Ishikawa (cell line): Measurements from ENCODE around the gene UNC79.

Source experiments
- CEBPB ChIP-seq: IDR thresholded peaks from 2 replicates; pipeline ENCODE4 v1.6.1; 2012
- CREB1 ChIP-seq: IDR thresholded peaks from 2 replicates; pipeline ENCODE4 v1.6.1; 2012; ENCODE audit warnings: low read depth
- EGR1 ChIP-seq: IDR thresholded peaks from 2 replicates; pipeline ENCODE4 v1.6.1; 2012
- EP300 ChIP-seq: IDR thresholded peaks from 2 replicates; pipeline ENCODE4 v1.6.1; 2012; ENCODE audit warnings: borderline replicate concordance
- FOXM1 ChIP-seq: IDR thresholded peaks from 2 replicates; pipeline ENCODE4 v1.6.1; 2012; ENCODE audit warnings: low read depth, borderline replicate concordance
- NFIC ChIP-seq: IDR thresholded peaks from 2 replicates; pipeline ENCODE4 v1.6.1; 2012
- RAD21 ChIP-seq: IDR thresholded peaks from 2 replicates; pipeline ENCODE4 v1.6.1; 2012; ENCODE audit warnings: low read depth
- TAF1 ChIP-seq: IDR thresholded peaks from 2 replicates; pipeline ENCODE4 v1.6.1; 2012; ENCODE audit warnings: low read depth, mild to moderate bottlenecking
- TCF12 ChIP-seq: IDR thresholded peaks from 2 replicates; pipeline ENCODE4 v1.6.1; 2012; ENCODE audit warnings: low read depth
- TEAD4 ChIP-seq: IDR thresholded peaks from 2 replicates; pipeline ENCODE4 v1.6.1; 2012
- YY1 ChIP-seq: IDR thresholded peaks from 2 replicates; pipeline ENCODE4 v1.6.1; 2012; ENCODE audit warnings: low read depth
- ZBTB7A ChIP-seq: IDR thresholded peaks from 2 replicates; pipeline ENCODE4 v1.6.1; 2012; ENCODE audit warnings: low read depth
- TF ChIP-seq, protein P1 (sequence below): IDR thresholded peaks from 2 replicates; pipeline ENCODE4 v1.6.1; 2012
- TF ChIP-seq, protein P2 (sequence below): IDR thresholded peaks from 2 replicates; pipeline ENCODE4 v1.6.1; 2012
- TF ChIP-seq, protein P3 (sequence below): IDR thresholded peaks from 2 replicates; pipeline ENCODE4 v1.6.1; 2012; ENCODE audit warnings: low read depth, mild to moderate bottlenecking

The UNC79 gene

DNA sequence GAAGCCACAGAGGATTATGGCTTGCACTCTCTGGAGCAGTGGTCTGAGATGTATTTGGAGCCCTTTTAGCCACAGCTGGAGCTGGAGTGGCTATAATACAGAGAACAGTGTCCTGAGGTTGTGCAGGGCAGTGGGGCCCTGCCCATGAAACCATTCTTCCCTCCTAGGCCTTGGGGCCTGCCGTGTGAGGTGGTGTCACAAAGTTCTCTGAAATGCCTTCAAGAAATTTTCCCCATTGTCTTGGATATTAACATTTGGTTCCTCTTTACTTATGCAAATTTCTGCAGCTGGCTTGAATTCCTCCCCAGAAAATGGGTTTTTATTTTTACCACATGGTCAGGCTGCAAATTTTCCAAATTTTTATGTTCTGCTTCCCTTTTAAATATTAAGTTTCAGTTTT, 79.3 kb downstream of the UNC79 start:
- TF ChIP-seq TCF12 (no peak), CEBPB (no peak), YY1 (no peak), EGR1 (no peak), TAF1 (no peak), ZBTB7A (no peak), NFIC (no peak), RAD21 (no peak)
- TF ChIP-seq, protein P1, sequence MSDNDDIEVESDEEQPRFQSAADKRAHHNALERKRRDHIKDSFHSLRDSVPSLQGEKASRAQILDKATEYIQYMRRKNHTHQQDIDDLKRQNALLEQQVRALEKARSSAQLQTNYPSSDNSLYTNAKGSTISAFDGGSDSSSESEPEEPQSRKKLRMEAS, result no peak

DNA sequence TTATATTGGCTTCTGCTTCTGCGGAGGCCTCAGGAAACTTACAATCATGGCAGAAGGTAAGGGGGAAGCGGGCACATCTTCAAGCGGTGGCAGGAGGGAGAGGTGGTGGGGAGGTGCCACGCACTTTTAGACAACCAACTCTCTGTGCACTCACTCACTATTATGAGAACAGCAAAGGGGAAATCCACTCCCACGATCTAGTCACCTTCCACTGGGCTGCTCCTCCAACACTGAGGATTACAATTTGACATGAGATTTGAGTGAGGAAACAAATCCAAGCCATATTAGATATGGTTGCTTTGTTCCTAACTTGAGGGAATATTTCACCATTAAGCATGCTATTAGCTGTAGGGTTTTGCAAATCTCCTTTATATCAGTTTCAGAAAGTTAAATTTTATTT, 80.3 kb downstream of the UNC79 start:
- TF ChIP-seq ZBTB7A (no peak), RAD21 (no peak)

DNA sequence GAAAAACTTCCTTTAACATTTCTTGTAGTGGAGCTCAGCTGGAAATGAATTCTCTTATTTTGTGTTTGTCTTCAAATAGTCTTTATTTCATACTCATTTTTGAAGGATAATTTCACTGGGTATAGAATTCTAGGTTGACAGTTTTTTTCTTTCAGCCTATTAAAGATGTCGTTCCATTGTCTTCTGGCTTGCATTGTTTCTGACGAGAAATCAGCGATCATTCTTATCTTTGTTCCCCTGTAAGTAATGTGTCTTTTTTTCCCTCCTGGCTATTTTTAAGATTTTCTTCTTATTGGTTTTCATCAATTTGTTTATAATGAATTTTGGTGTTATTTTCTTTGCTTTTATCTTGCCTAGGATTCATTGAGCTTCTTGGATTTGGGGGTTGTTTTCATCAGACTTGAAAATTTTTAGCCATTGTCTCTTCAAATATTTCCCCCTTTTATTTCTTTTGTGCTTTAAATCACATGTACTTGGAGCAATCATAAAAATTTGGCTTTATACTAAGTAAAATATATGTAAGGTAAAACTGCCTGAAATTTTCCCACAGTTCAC, 89.4 kb downstream of the UNC79 start:
- TF ChIP-seq, protein P2, sequence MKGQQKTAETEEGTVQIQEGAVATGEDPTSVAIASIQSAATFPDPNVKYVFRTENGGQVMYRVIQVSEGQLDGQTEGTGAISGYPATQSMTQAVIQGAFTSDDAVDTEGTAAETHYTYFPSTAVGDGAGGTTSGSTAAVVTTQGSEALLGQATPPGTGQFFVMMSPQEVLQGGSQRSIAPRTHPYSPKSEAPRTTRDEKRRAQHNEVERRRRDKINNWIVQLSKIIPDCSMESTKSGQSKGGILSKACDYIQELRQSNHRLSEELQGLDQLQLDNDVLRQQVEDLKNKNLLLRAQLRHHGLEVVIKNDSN, result 0 out of 2 replicates have a peak, but pooled peaks have one; percentile 26
- no peak for TF ChIP-seq EGR1

DNA sequence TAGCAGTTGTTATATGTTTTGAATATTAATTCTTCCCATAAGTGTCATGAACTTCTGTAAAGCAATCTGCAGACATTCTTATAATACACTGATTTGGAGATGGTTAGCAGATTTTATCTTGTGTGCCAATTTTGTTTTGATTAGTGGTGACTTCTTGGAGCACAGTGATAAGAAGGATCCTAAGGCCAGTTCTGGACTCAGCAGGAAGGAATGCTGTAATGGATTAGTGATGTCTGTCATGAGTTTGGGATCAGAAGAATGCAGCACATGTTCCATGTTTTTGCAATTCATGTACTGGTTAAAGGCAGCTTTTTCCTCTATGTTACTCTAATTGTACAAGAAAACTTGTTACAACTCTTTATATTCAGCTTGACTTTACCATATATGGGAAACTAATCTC, 91.5 kb downstream of the UNC79 start:
- TF ChIP-seq NFIC (no peak), ZBTB7A (no peak)

DNA sequence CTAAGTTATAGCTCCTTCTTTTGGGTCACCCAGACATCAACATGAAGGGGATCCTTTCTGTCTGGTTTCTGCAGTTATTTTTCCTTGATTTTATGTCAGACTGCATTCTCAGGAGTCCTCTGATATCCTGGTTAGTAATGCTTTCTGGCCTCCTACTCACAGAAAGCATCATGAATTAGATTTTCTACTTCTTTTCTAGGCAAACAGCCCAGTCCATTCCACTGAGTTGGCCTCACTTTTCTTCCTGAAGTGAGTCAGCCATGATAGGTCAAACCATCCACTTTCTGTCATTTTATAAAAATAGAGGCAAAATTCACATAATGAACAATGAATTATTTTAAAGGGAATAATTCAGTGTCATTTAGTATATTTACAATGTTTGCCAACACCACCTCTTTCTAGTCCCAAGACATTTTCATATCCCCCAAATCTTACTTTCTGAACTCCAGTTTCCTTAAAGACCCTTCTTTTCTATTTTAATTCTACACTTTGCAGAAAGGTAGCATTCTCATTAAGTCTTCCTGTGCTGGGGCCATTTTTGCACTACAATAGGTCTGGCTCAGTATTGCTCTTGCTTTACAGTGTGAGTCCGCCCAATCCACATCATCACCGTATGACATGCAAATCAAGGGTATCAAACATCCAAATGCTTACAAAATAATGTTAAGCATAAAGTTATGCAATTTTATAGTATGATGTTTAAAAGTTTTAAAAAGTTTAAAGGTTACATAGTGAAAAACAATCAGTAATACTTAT, 95.1 kb downstream of the UNC79 start:
- TF ChIP-seq EP300, result no peak
- TF ChIP-seq, protein P1, result no peak
- TF ChIP-seq, protein P2, result no peak

DNA sequence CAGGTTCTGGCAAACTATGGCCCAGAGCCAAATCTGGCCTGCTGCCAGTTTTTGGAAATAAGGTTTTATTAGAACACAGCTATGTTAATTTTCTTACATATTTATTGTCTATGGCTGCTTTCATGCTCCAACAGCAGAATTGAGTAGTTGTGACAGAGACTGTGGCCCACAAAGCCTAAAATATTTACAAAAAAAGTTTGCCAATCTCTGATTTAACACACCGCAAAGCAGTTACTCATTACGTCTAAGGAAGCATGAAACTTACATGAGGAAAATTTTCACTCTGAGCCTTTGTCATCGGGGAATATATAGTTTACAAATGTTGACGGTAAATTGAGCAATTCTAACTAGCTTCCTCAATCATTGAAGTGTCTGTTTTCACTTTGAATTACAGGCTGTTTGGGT, 96.5 kb downstream of the UNC79 start:
- TF ChIP-seq, protein P1, result no peak
- TF ChIP-seq YY1 (no peak), EP300 (no peak), NFIC (peak; percentile 40; the same call in 1 of the 2 replicates), ZBTB7A (no peak), EGR1 (no peak), TEAD4 (no peak), FOXM1 (no peak)
- TF ChIP-seq, protein P3, sequence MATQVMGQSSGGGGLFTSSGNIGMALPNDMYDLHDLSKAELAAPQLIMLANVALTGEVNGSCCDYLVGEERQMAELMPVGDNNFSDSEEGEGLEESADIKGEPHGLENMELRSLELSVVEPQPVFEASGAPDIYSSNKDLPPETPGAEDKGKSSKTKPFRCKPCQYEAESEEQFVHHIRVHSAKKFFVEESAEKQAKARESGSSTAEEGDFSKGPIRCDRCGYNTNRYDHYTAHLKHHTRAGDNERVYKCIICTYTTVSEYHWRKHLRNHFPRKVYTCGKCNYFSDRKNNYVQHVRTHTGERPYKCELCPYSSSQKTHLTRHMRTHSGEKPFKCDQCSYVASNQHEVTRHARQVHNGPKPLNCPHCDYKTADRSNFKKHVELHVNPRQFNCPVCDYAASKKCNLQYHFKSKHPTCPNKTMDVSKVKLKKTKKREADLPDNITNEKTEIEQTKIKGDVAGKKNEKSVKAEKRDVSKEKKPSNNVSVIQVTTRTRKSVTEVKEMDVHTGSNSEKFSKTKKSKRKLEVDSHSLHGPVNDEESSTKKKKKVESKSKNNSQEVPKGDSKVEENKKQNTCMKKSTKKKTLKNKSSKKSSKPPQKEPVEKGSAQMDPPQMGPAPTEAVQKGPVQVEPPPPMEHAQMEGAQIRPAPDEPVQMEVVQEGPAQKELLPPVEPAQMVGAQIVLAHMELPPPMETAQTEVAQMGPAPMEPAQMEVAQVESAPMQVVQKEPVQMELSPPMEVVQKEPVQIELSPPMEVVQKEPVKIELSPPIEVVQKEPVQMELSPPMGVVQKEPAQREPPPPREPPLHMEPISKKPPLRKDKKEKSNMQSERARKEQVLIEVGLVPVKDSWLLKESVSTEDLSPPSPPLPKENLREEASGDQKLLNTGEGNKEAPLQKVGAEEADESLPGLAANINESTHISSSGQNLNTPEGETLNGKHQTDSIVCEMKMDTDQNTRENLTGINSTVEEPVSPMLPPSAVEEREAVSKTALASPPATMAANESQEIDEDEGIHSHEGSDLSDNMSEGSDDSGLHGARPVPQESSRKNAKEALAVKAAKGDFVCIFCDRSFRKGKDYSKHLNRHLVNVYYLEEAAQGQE, result no peak

DNA sequence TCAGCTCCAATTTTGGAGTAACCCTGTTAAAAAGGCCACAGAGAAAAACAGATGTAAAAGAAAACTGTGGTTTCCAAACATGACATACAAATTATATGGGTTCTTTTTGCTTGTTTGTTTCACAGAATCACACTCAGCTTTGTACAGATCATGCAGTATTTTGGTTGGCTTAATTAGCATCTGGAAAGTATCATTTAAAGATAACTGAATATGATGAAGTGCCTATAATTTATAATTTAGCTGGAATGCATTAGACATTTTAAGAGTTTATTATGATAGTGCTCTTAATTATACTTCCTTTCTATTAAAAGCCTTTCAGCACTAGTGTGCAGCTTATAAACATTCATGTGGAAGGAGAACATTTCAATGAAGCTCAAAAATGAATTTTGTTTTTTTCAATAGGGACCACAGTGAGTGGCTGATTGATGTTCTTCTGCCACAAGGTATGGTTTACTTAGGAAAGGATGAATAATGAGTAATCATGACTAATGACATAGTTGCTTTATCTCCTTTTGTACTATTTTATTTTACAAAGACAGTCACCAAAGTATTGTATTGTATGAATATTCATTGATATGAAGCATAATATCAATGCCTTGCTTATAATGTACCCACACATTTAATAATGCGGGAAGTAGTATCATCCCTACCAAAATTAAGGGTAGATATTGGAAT, 98.3 kb downstream of the UNC79 start:
- no peak for TF ChIP-seq FOXM1
- no peak for TF ChIP-seq TCF12
- no peak for TF ChIP-seq TEAD4
- TF ChIP-seq EP300, result no peak
- TF ChIP-seq EGR1, result no peak
- TF ChIP-seq CREB1, result no peak
- no peak for TF ChIP-seq ZBTB7A
- TF ChIP-seq CEBPB, result no peak
- no peak for TF ChIP-seq YY1
- TF ChIP-seq TAF1, result no peak
- TF ChIP-seq, protein P2, result no peak
- TF ChIP-seq, protein P1, result no peak
- TF ChIP-seq NFIC, result no peak
- TF ChIP-seq RAD21, result no peak
- TF ChIP-seq, protein P3, result no peak
